ENCODE measurements around the gene CORO6.

The CORO6 gene

GRCh38 chr17:29575511-29576213, 47.0 kb downstream of the CORO6 start:
- no peak for DNase-seq

DNA sequence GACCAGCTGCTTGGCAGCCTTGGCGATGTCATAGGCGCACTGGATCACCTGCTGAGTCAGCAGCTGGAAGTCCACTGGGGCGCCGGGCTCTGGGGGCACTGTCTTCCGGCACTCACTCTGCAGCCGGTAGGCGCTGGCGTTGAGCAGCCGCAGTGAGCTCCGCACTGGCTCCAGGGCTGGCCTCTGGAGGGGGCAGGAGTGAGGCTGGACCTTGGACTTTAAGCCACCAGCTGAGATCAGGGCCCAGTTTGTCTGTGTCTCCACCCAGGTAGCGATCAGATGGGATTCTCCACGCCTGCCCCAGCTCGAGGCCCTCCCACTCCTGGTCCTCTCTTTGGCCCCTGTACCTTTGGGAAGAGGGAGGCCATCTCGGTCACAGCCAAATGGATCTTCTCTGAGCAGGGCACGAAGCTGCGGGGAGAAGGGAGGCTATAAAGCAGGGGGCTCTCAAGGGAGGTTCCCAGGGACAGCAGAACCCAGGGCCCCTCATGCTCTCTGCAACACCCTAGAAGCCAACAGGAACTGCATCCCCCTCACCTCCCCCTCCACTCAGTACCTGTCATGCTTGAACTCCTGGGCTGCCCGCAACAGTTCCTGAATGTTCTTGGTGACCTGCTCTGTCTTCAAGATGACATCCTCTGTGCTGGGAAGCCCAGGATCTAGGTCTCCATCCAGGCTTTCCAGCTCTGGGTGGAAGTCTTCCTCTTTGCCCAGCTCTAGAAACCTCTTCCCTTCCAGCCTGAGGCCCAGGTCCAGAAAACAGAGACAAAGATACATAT, 47.8 kb downstream of the CORO6 start:
- no peak for DNase-seq

DNA sequence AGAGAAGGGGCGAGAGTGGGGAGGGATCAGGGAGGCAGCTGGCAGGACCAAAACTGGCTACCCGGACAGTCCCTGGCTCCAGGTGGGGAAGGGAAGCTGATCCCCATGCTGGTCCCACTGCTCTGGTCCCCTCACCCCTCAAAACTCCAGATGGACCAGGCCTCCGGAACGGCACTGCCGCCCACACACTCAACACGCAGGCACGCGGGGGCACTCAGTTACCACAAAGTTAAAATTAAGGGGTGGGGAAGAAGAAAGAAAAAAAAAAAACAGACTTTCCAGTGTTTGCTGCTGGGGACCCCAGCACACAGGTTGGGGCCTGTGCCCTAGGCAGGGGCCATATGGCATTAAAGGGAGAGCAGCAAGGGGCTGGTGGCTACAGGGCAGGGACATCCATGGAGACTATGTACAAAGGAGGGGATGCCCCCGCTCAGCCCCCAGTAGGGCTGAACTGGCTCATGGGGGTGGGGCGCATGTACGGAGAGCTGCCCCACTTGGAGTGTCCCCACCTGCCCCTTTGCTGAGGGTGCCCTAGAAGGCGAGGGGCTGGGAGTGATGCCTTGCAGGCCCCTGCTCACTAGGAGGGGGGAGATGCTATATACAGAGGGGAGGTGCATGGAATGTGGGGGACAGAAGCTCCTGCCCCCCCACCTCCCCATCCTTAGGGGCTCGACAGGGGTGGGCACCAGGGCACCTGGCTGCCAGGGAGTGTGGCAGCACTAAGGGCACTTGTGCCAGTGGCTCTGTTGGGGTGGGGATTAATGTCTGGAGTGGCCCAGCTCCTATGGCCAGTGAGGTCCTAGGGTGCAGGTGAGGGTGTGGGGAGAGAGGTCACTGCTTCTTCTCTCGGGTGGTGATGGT, 48.6 kb downstream of the CORO6 start:
- DNase-seq = no peak

DNA sequence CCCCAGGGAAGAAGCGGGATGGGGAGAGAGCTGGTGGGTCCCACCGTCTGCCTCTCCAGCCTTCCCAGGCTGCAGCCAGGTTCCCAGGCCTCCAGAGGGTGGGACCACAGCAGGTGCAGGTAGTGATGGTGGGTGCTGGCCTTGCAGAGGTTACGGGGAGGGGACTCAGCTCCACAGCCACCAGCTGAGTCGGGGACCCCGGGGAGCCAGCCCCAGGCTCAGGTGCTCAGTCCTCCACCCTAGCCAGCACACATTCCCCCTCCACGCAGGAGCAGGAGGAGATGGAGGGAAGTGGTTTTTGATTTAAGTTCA, 49.2 kb downstream of the CORO6 start:
- DNase-seq = no peak

DNA sequence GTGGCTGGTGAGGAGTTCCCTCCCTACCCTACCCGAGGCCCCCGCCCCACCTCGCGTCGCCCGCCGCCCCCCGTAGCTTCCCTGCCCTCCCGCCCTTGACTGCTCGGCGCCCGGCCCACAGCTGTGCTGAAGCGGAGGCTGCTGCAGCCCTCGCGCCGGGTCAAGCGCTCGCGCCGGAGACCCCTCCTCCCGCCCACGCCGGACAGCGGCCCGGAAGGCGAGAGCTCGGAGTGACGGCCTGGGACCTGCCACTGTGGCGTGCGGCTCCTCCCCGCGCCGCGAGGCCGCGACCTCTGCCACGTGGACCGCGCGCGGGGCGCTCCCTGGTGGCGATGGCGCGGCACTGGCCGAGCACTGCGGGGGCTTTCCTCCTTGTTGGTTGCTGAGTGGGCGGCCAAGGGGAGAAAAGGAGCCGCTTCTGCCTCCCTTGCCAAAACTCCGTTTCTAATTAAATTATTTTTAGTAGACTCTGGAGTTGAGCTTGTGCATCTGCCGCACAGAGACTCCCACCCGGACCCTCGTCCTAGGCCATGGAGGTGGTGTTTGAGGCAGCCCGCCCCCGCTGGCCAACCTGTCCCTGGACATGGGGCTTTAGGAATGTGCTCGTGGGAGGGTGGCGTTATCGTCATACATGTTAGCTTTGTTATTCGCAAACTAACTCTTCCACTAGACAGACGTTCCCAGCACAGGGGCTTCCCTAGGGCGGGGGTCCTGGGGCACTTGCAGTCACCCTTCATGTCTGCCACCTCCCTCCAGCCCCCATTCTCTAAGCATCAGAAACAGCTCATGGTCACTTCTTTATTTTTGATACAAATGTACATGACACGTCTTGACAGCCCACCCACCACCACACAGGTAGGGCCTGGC, 49.8 kb downstream of the CORO6 start:
- no peak for DNase-seq

DNA sequence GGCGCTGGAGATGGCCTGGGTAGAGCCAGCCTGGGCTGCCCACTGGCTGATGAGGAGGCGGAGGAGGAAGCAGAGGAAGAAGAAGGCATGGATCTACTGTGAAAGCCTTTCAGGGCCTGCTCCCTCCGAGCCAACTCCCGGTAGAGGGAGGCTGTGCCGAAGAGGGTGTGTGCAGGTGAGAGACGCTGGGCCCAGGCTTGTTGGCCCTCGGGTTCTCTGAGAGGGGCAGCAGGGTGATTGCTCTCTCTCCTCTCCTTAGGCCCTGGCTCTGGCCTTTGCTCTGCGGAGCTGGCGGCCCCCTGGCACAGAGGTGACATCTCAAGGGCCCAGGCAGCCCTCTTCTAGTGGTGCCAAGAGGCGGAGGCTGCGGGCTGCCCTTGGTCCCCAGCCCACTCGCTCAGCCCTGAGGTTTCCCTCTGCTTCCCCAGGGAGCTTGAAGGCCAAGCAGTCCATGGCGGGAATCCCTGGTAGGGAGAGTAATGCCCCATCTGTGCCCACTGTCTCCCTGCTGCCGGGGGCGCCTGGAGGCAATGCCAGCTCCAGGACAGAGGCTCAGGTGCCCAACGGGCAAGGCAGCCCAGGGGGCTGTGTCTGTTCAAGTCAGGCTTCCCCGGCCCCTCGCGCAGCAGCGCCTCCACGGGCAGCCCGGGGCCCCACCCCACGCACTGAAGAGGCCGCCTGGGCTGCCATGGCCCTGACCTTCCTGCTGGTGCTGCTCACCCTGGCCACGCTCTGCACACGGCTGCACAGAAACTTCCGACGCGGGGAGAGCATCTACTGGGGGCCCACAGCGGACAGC, 50.6 kb downstream of the CORO6 start:
- DNase-seq = no peak

DNA sequence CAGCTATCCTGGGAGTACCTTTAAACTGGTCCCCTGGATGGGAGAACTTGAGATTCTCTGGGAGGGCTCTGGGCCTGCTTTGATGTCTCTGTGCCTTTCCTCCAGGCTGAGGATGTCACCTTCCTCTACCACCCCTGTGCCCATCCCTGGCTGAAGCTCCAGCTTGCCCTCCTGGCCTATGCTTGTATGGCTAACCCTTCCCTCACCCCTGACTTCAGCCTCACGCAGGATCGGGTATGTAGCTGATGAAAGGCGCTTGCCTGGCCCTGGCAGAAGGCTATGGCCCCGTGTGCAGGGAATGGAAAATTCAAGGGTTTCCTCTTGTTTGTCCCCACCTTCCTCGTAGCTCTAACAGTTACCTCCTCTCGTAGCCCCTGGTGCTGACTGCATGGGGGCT, 51.2 kb downstream of the CORO6 start:
- DNase-seq = no peak

DNA sequence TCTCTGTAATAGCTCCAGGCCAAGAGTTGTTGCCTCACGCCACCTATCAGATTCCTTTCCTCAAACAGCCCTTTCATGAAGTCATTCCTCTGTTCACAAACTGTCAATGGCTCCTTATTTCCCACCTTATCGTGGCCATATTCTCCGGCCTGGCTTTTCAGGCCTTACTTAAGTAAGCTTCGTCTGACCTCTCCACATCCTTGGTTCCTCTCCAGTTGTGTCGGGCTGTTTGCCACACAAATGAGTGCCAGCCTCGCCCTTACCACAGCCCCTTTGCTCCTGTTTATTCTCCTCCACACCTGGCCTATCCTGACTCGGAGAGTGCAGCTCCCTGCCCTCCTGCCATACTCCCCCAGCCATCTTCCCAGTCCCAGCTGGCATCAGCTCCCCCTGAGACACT, 52.2 kb downstream of the CORO6 start:
- DNase-seq = no peak

DNA sequence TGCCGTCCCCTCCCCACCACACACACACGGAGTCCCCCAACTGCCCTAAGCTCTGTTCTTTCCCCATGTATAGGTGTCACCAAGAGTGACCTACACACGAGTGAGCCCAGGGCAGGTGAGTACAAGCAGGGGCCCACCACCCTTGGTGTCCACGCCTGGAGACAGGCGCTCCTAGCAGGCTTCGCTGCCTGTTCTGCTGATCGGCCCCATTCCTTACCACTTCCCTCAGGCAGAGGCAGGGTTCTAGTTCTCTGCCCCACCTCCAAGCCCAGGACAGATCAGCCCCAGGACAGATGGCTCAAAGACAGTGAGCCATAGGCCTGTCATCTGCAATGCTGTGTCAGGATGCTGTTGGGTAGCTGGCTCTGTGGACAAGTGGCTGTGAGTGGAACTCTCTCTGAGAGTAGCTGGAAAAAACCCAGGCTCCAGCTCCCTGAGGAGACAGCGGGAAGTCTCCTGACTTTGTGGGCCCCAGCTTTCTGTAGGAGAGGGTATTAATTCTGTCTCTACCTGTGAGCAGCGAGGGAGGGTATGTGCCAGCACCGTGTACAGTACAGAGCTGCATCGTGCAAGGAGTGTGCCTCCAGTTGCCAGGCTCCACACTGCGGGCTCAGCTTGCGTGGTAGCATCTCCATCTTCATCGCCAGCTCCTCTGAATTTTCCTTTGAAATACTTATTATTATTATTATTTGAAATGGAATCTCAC, 53.3 kb downstream of the CORO6 start:
- no peak for DNase-seq

DNA sequence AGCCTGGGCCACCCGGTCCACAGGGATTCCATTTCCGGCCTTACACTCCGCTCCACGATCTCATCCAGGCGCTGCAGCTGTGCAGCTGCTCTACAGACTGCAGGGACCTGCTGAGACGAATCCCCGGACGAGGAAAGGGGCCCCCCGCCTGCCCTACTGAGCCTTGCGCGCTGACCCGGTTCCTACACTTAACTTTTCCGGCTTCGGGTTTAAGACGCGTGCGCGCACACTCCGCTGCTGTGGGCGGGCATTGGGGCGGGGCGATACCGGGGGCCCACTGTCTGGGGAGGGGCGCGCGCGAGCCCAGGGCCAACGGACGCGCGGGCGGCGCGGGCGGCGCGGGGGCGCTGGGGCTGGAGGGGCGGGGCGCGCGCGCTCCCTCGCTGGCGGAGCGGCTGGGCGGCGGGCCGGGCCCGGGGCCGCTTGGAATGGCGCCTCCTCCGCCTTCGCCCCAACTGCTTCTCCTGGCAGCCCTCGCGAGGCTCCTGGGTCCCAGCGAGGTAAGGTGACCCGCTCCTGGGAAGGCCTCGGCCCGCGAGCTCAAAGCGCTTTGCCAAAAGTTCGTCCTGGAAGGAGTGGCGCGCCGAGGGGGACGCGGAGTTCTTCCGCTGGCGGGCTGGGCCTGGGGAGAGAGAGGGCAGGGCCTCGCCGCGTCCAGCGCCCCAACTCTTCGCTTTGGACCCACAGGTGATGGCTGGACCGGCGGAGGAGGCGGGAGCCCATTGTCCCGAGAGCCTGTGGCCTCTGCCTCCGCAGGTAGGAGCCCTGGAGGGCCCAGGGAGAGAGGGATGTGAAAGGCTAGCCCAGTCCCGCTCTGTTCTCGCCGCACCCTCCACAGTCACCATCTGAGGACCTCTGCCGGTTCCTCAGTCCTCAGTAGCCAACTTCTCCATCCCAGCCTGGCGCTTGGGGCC, 54.1 kb downstream of the CORO6 start, which contains the start of gene TP53I13:
TP53I13 (plus strand) TSS at position 371 of the 914 bp plus-strand sequence; CDS start at position 429, 58 bp downstream.
- peak; percentile 79 for DNase-seq

DNA sequence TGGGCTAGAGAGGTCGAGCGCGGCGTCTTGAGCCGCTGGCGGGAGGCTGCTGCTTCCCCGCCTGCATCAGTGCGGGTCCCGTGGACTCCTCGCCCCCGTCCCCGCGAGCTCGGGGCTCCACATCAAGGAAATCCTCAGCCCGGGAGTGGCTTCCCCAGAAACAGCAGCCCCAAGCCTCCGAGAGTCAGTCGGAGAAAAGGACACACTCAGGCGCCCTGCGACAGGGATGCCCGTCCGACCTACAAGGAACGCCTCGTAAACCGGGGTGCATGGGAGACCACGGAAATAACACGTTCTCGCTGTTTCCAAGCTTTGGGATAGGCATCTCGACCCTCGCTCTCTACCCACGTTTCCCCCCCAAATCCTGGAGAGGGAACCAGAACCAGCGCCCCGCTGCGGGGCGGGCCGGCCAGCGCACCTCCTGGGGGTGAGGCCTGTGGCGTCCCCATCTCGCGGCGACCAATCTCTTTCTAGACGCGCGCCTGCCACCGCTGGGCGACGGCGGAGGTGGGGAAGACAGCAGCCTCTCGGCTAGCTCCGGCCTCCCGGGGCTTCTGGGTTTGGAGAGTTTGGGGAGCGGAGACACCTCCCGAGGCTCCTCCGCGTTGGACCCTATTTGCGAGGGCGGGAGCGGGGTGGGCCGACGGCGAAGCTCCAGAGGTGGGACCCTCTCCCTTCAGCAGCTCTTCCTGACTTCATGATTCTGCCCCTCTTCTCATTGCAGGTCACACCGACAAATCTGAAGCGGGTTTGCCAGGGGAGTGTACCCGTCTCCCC, 55.0 kb downstream of the CORO6 start:
- peak; percentile 62 for DNase-seq

GRCh38 chr17:29567304-29567553, 55.5 kb downstream of the CORO6 start:
- DNase-seq = no peak

- peak; percentile 61 for DNase-seq
Observed at GRCh38 chr17:29566473-29567303, 56.0 kb downstream of the CORO6 start, which contains the start of gene ABHD15. TSS of gene ABHD15 (minus strand) at chr17:29567037. CDS start at chr17:29566966, 71 bp downstream.

DNA sequence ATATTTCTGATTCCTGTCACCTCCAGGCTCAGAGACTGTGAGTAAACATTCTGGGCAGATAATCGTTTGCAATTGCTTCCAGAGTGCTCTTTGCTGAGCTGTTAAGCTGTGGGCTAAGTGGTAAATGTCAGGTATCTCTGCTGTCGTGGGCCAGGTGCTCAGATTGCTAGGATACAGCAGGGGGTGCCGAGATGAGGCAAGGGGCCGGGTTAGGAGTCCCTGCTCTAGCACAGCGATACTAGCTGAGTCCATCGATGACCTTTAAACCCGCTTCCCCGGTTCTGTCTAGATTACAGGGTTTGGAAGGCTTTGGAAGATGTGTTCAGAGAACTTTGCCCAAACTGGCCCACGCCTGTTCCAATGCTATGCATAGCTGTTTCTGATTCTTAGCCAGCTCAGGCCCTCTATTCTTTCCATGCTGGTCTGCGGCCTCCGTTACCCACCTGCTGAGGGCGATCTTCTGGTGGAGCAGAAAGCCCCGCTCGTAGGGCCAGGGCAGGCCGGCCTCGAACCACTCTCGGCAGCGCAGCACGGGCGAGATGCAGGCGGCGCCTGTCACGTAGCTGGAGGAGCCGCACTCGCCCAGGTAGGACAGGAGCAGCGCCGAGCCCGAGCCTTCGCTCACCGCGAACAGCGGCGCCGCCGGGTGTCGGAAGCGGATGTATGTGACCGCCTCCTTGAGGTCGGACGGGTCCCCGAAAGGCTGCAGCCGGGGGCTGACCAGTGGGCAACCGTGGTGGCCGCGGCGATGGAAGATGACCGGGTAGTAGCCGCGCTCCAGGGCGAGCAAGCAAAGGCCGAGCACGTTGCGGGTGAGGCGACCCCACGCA, 56.9 kb downstream of the CORO6 start:
- DNase-seq = peak; percentile 42
